SK-N-SH (cell line): ENCODE results near the gene SCRN2. TPM values are rescaled to one million over a fixed set of nuclear protein-coding genes. Genes with fewer than 3 reads are reported as not detected.

Experiments
- CTCF ChIA-PET: fragments of 300-600, 350-600 bp; formaldehyde crosslinking; extraction: SDS; loops from one replicate; lab custom pipeline; 2021; lab: Yijun Ruan, JAX
- POLR2A ChIA-PET: fragments of 350-600 bp; sonication (Branson Sonifier 250); formaldehyde crosslinking; extraction: SDS; loops from one replicate; lab custom pipeline; 2020; ENCODE audit warnings: antibody characterized with exemption, inconsistent platforms; lab: Yijun Ruan, JAX
- DNase-seq: peaks from one replicate; pipeline ENCODE4 v3.0.0; 2012
- H2AFZ ChIP-seq: fragments of 200-600 bp; sonication (generic); 2 replicates; pipeline ENCODE4 v1.8.1; 2016; ENCODE audit warnings: antibody characterized with exemption, mild to moderate bottlenecking, low read depth
- H3F3A ChIP-seq: fragments of 200-600 bp; sonication (generic); replicated peaks from 2 replicates; pipeline ENCODE3; 2016; ENCODE audit warnings: antibody characterized with exemption, mild to moderate bottlenecking; ENCODE audit not compliant: insufficient read depth
- H3K27ac ChIP-seq, 2 experiments: fragments of 200-500 bp in 1 of 2; fragments of 200-600 bp in 1 of 2; sonication (Bioruptor generic) in 1 of 2; sonication (generic), shearing (Covaris generic) in 1 of 2; 2 replicates each; pipeline versions ENCODE4 v1.5.1 to v1.6.1; 2014 to 2016; ENCODE audit warnings: low read depth in 2 of 2, inconsistent platforms in 1 of 2, low read length in 1 of 2, mild to moderate bottlenecking in 1 of 2, mixed read lengths in 1 of 2
- H3K27me3 ChIP-seq: fragments of 200-600 bp; sonication (generic), shearing (Covaris generic); 2 replicates; pipeline ENCODE4 v1.6.1; 2016; ENCODE audit warnings: mixed run types; ENCODE audit not compliant: insufficient read depth
- H3K36me3 ChIP-seq, 2 experiments: fragments of 200-500 bp in 1 of 2; fragments of 200-600 bp in 1 of 2; sonication (Bioruptor generic) in 1 of 2; sonication (generic) in 1 of 2; replicated peaks in 1 of 2; 2 replicates each; pipeline versions ENCODE3 to v1.5.1; 2014 to 2016; ENCODE audit warnings: low read length in 1 of 2, mild to moderate bottlenecking in 1 of 2; ENCODE audit not compliant: insufficient read depth in 2 of 2, control insufficient read depth in 1 of 2
- H3K4me1 ChIP-seq, 2 experiments: fragments of 200-500 bp in 1 of 2; fragments of 200-600 bp in 1 of 2; sonication (Bioruptor generic) in 1 of 2; sonication (generic), shearing (Covaris generic) in 1 of 2; 2 replicates each; pipeline versions ENCODE4 v1.5.1 to v1.6.1; 2014 to 2016; ENCODE audit warnings: low read depth in 1 of 2, low read length in 1 of 2, mixed run types in 1 of 2; ENCODE audit not compliant: insufficient read depth in 2 of 2, control insufficient read depth in 1 of 2
- H3K4me2 ChIP-seq: fragments of 200-600 bp; sonication (generic), shearing (Covaris generic); 2 replicates; pipeline ENCODE4 v1.6.1; 2017; ENCODE audit warnings: mixed run types
- H3K4me3 ChIP-seq, 2 experiments: fragments of 200-500 bp in 1 of 2; fragments of 200-600 bp in 1 of 2; sonication (Bioruptor generic) in 1 of 2; sonication (generic), shearing (Covaris generic) in 1 of 2; 2 replicates each; pipeline versions ENCODE4 v1.5.1 to v1.8.1; 2014 to 2016; ENCODE audit warnings: low read depth in 2 of 2, inconsistent platforms in 1 of 2, low read length in 1 of 2, mild to moderate bottlenecking in 1 of 2, mixed read lengths in 1 of 2, moderate library complexity in 1 of 2
- H3K79me2 ChIP-seq: fragments of 200-600 bp; sonication (generic); 2 replicates; pipeline ENCODE4 v1.8.1; 2017; ENCODE audit warnings: mild to moderate bottlenecking; ENCODE audit not compliant: insufficient read depth
- H3K9ac ChIP-seq: fragments of 200-600 bp; sonication (generic); 2 replicates; pipeline ENCODE4 v1.6.1; 2017; ENCODE audit warnings: mixed run types
- H3K9me2 ChIP-seq: fragments of 200-600 bp; sonication (generic); 2 replicates; pipeline ENCODE4 v1.6.1; 2017; ENCODE audit warnings: mixed run types
- H3K9me3 ChIP-seq: fragments of 200-600 bp; sonication (generic); 2 replicates; pipeline ENCODE4 v1.6.1; 2017; ENCODE audit warnings: mixed run types, mild to moderate bottlenecking, moderate library complexity
- H4K20me1 ChIP-seq: fragments of 200-600 bp; sonication (generic); 2 replicates; pipeline ENCODE4 v1.6.1; 2017; ENCODE audit warnings: mild to moderate bottlenecking, mixed run types; ENCODE audit not compliant: insufficient read depth
- FOSL2 ChIP-seq: IDR thresholded peaks from 2 replicates; pipeline ENCODE4 v1.4.0; 2012; ENCODE audit warnings: low read depth, mild to moderate bottlenecking, moderate library complexity, borderline replicate concordance
- FOXJ3 ChIP-seq: sonication (generic); formaldehyde crosslinking; IDR thresholded peaks from 2 replicates; pipeline ENCODE4 v1.5.1; 2020; ENCODE audit warnings: mild to moderate bottlenecking, missing genetic modification reagents
- IRF3 ChIP-seq: fragments of 150-350 bp; IDR thresholded peaks from 2 replicates; pipeline ENCODE4 v1.6.1; 2016; ENCODE audit warnings: mild to moderate bottlenecking, low read depth, low read length
- RCOR1 ChIP-seq: fragments of 150-350 bp; IDR thresholded peaks from 2 replicates; pipeline ENCODE4 v1.6.1; 2017; ENCODE audit warnings: antibody characterized with exemption, low read length
- RXRA ChIP-seq: IDR thresholded peaks from 2 replicates; pipeline ENCODE4 v1.4.0; 2012; ENCODE audit warnings: low read depth, mild to moderate bottlenecking, borderline replicate concordance
- WGBS: methylation state at CpG from one replicate; pipeline ENCODE4 v1.1.6; 2017; ENCODE audit warnings: low lambda C conversion rate; 5-methylcytosine and 5-hydroxymethylcytosine counted together
- polyA plus RNA-seq, 3 experiments: library from polyadenylated mRNA; depleted of rRNA; stranded (reverse); fragments of >200 nt; gene quantifications; 2 replicates each; pipeline ENCODE4 v1.2.3, GENCODE V29; 2012

The SCRN2 gene
- polyA plus RNA-seq, 1 of the 3 experiments (the other 2 are of a cell fraction): 139 TPM

DNA sequence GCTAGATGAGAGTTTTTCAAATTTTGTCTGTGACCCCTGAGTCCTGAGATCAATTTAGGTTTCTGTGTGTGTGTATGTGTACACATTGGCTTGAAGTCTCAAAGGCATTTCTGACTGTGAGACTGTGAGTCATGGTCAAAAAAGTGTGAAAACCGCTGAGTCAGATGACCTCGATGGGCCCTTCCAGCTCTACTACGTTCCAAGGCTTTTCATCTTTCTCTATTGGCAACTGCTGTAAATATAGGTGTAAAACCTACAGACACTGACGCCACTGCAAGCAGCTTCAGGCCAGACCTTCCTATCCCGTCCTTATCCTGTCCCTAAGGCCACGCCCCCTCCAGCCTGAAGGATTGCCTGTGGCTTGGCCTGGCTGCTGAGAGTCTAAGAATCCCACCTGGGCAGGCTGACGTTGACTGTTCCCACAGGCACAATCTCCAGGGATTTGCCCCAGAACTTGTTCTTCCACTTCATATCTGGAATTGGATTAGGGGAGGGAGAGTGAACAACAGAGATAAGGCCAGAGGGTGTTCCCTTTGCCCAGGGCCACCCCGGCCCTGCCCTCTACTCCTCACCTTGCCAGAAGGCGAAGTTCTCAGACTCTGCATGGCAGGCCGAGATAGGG, 30.8 kb downstream of the SCRN2 start:
- Histone ChIP-seq H3K9me3 (no peaks in the 10 kb centered on the region), H3K9ac (no peak overlapping the region), H3K4me1 (no peaks in the 10 kb centered on the region), H3K79me2 (no peaks in the 10 kb centered on the region), H3K4me3 (no peak overlapping the region), H2AFZ (no peak overlapping the region), H3K27ac (peak overlapping the region in 1 of 2 experiments; percentile 52; a peak in 2 of 4 replicates), H3K27me3 (no peaks in the 10 kb centered on the region), H4K20me1 (0 out of 2 replicates have a peak, but pooled peaks cover 6% of the 10 kb centered on the region), H3F3A (peaks cover 5% of the 10 kb centered on the region), H3K4me2 (no peak overlapping the region), H3K36me3 (peaks cover 7 to 66% of the 10 kb centered on the region in 2 experiments), H3K9me2 (no peaks in the 10 kb centered on the region)
- POLR2A ChIA-PET: no interaction called here
- WGBS: 60% methylated on average over 9 of the region's 10 CpGs
- DNase-seq: no peak
- CTCF ChIA-PET: interaction anchor here (0.8 to 2.0 kb wide), 3 partner anchors 9 to 68 kb away, joined by 3 to 10 read pairs (median 4); partner anchors contain the start of gene OSBPL7
- TF ChIP-seq FOSL2 (peak; percentile 71; the same call in 1 of the 2 replicates), IRF3 (no peak), RXRA (no peak)

- Histone ChIP-seq H3K9me3 (no peaks in the 10 kb centered on the region), H3F3A (peaks cover 5% of the 10 kb centered on the region), H3K27me3 (no peaks in the 10 kb centered on the region), H3K4me1 (no peaks in the 10 kb centered on the region), H3K9ac (no peak overlapping the region), H3K9me2 (no peaks in the 10 kb centered on the region), H4K20me1 (0 out of 2 replicates have a peak, but pooled peaks cover 6% of the 10 kb centered on the region), H3K79me2 (no peaks in the 10 kb centered on the region), H2AFZ (no peak overlapping the region), H3K36me3 (peaks cover 7 to 52% of the 10 kb centered on the region in 2 experiments), H3K27ac (no peak overlapping the region), H3K4me2 (no peak overlapping the region), H3K4me3 (no peak overlapping the region)
- TF ChIP-seq RXRA (no peak), FOXJ3 (CRISPR knock-in tag) (no peak), RCOR1 (no peak)
- ChIA-PET CTCF (interaction anchor here (0.6 to 1.1 kb wide), 2 partner anchors 66 to 105 kb away, joined by 3 read pairs; no protein-coding TSS in a partner anchor), POLR2A (no interaction called here)
- WGBS: 90% methylated on average over 17 of the region's 22 CpGs
- DNase-seq: no peak
Measured at GRCh38 chr17:47808830-47809480, 32.1 kb downstream of the SCRN2 start.
